AG04449 (cell line): ENCODE data around the gene TRPV3.

Source experiments
- CTCF ChIA-PET: fragments of 350-600 bp; formaldehyde crosslinking; extraction: SDS; loops from one replicate; lab custom pipeline; 2021; ENCODE audit warnings: antibody characterized with exemption; lab: Yijun Ruan, JAX
- POLR2A ChIA-PET: fragments of 400-600, 350-600 bp; formaldehyde crosslinking; extraction: SDS; loops from one replicate; lab custom pipeline; 2020; ENCODE audit warnings: antibody characterized with exemption, inconsistent platforms; lab: Yijun Ruan, JAX
- DNase-seq: peaks from one replicate; pipeline ENCODE4 v3.0.0-alpha.2; 2010; ENCODE audit warnings: low read depth, low spot score
- H3K4me3 ChIP-seq: 2 replicates; pipeline ENCODE4 v1.5.1; 2011; ENCODE audit warnings: low read depth, mild to moderate bottlenecking, control low read depth, low read length
- TF ChIP-seq, protein P1 (sequence below): IDR thresholded peaks from one replicate; pipeline ENCODE4 v1.5.1; 2011; ENCODE audit warnings: mild to moderate bottlenecking, moderate library complexity, low read length, control low read depth, inconsistent platforms; ENCODE audit not compliant: insufficient read depth; ENCODE audit errors: missing control alignments

Gene TRPV3

GRCh38 chr17:3546521-3546920 is 11.1 kb downstream of the TRPV3 start:
- no peak for DNase-seq
- no peak overlapping the region for H3K4me3 ChIP-seq
- ChIA-PET POLR2A (no interaction called here), CTCF (no interaction called here)
- TF ChIP-seq, protein P1, sequence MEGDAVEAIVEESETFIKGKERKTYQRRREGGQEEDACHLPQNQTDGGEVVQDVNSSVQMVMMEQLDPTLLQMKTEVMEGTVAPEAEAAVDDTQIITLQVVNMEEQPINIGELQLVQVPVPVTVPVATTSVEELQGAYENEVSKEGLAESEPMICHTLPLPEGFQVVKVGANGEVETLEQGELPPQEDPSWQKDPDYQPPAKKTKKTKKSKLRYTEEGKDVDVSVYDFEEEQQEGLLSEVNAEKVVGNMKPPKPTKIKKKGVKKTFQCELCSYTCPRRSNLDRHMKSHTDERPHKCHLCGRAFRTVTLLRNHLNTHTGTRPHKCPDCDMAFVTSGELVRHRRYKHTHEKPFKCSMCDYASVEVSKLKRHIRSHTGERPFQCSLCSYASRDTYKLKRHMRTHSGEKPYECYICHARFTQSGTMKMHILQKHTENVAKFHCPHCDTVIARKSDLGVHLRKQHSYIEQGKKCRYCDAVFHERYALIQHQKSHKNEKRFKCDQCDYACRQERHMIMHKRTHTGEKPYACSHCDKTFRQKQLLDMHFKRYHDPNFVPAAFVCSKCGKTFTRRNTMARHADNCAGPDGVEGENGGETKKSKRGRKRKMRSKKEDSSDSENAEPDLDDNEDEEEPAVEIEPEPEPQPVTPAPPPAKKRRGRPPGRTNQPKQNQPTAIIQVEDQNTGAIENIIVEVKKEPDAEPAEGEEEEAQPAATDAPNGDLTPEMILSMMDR: no peak

DNA sequence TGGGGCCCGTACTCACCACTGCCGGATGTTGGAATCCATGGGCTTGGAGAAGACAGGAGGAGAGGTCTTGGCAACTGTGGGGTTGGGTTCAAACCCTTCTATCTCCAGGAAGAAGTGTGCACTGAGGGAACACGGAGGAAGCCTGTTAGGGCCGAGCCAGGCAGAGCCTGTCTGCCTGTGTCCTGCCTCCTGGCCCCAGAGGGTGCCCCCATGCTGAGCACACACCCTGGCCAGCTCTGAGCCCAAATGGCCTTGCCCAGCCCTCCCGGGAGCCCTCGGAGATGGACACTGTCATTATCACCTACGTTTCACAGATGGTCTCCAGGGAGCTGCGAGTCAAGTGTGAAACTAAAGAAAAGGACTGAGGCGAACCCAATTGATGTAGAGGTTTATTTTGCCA is 12.5 kb downstream of the TRPV3 start:
- ChIA-PET POLR2A (no interaction called here), CTCF (no interaction called here)
- no peak overlapping the region for H3K4me3 ChIP-seq
- DNase-seq: no peak
- TF ChIP-seq, protein P1: no peak

GRCh38 chr17:3544365-3544764 is 13.2 kb downstream of the TRPV3 start:
- POLR2A ChIA-PET: no interaction called here
- TF ChIP-seq, protein P1: no peak
- no peak for DNase-seq
- H3K4me3 ChIP-seq: no peak overlapping the region
- CTCF ChIA-PET: no interaction called here

GRCh38 chr17:3543453-3543852 is 14.2 kb downstream of the TRPV3 start:
- TF ChIP-seq, protein P1: no peak
- DNase-seq: no peak
- CTCF ChIA-PET: no interaction called here
- POLR2A ChIA-PET: no interaction called here
- H3K4me3 ChIP-seq: no peak overlapping the region

GRCh38 chr17:3542410-3543088 is 15.1 kb downstream of the TRPV3 start:
- ChIA-PET POLR2A (no interaction called here), CTCF (no interaction called here)
- TF ChIP-seq, protein P1: no peak
- H3K4me3 ChIP-seq: no peak overlapping the region
- no peak for DNase-seq

- TF ChIP-seq, protein P1: no peak
- no peak overlapping the region for H3K4me3 ChIP-seq
- ChIA-PET POLR2A (no interaction called here), CTCF (no interaction called here)
- no peak for DNase-seq
Measured at GRCh38 chr17:3539881-3540540, 17.6 kb downstream of the TRPV3 start.
